Measurements from ENCODE around the gene MORN1. TPM values are rescaled to one million over a fixed set of nuclear protein-coding genes. Genes with fewer than 3 reads are reported as not detected.
A peak's percentile ranks its signal among the peaks of the same experiment; 100 is the strongest.

Gene MORN1
- total RNA-seq, 1 donor = 13.4 TPM

DNA sequence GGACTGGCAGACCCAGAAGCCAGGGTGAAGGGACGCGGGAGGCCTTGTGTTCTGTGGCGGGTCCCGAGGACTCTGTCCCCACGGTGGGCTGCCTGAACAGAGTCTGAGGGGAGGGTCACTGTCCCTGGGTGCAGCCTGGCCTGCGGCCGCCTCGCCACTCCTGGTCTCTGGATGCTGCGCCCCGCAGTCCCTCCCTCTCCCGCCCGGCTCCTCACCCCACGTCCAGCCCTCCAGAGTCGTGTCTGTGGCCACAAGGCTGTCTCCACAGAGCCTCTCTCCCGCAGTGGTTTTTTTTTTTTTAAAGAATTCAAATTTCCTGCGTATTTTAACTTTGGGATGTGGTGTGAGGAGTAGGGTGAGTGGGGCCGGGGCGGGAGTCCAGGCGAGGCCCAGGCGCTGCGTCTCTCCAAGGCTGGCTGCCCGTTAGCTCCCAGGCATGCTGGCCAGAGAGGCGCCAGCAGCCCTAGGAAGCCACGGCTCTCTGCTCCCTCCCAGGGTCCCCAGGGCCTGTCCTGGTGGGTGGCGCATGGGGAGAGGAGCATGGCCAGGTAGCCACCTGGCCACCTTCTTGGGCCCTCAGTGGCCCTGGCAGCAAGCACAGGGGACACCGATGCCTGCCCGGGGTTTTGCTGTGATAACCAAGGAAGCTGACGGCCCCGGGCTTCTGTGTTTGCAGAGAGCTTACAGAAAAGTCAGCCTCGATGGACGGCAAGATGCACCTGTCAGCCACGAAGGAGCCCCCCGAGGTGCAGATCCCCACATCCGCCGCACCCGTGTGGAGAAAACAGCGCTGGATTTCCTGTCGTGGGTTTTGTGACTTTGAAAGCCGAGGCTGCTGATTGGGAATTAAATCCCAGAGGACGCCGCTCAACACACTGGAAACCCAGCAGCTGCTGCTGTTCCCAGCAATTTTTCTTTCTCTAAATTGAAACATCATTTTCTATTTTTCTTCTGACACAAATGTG lies 72.8 kb downstream of the MORN1 start:
- Histone ChIP-seq H3K27me3 (ENCODE audit: insufficient read depth, low read length) (peaks cover 5% of the 10 kb centered on the region), H3K27ac (ENCODE audit: low read depth, low read length) (no peak overlapping the region), H3K4me1 (ENCODE audit: insufficient read depth, low read length) (peaks cover 32% of the 10 kb centered on the region), H3K36me3 (ENCODE audit: insufficient read depth, low read length) (no peaks in the 10 kb centered on the region), H4K20me1 (ENCODE audit: insufficient read depth, low read length) (no peaks in the 10 kb centered on the region), H3K9me3 (ENCODE audit: low read depth, low read length) (no peaks in the 10 kb centered on the region), H3K4me3 (ENCODE audit: insufficient read depth, low read length) (no peak overlapping the region), H2AFZ (ENCODE audit: low read length) (no peak overlapping the region), H3K79me2 (ENCODE audit: insufficient read depth, low read length) (no peaks in the 10 kb centered on the region), H3K4me2 (ENCODE audit: insufficient read depth, low read length) (no peak overlapping the region)
- no peak for TF ChIP-seq CTCF (IDR thresholded peaks at IDR 0.05; ENCODE audit: extremely low read depth, low read depth, low read length)
- no peak for DNase-seq (ENCODE audit: insufficient read length, low spot score, missing footprints)

- Histone ChIP-seq H3K4me1 (ENCODE audit: insufficient read depth, low read length) (peaks cover 27% of the 10 kb centered on the region), H3K79me2 (ENCODE audit: insufficient read depth, low read length) (no peaks in the 10 kb centered on the region), H3K36me3 (ENCODE audit: insufficient read depth, low read length) (no peaks in the 10 kb centered on the region), H3K27ac (ENCODE audit: low read depth, low read length) (peak overlapping the region; percentile 42), H3K4me3 (ENCODE audit: insufficient read depth, low read length) (no peak overlapping the region), H3K27me3 (ENCODE audit: insufficient read depth, low read length) (no peaks in the 10 kb centered on the region), H4K20me1 (ENCODE audit: insufficient read depth, low read length) (no peaks in the 10 kb centered on the region), H2AFZ (ENCODE audit: low read length) (no peak overlapping the region), H3K9me3 (ENCODE audit: low read depth, low read length) (no peaks in the 10 kb centered on the region), H3K4me2 (ENCODE audit: insufficient read depth, low read length) (no peak overlapping the region)
- TF ChIP-seq CTCF (IDR thresholded peaks at IDR 0.05; ENCODE audit: extremely low read depth, low read depth, low read length) = no peak
- no peak for DNase-seq (ENCODE audit: insufficient read length, low spot score, missing footprints)
These were observed 73.9 kb downstream of the MORN1 start for GRCh38 chr1:2317230-2318065.

DNA sequence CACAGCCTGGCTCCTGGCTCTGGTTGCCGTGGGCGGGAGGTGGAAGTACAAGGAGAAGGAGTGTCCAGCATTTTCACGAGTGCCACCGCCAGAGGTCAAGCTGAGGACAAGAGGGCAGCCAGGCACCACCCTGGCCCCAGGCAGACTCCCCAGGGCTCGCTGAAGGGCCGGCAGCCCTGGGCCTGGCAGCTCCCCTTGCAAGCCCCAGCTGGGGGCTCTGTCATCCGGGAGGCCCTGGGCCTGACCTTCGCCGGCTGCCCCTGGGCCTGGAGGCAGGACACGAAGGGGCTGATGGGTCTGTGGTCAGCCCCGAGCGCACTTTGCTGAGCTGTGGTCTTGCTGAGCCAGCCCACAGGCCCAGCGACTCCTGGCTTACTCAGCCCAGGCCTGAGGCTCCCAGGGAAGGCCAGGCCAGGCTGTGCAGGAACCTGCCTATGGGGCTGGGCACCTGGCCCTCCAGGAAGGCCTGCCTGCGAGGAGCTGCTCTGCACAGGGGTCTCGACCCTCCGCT lies 74.8 kb downstream of the MORN1 start:
- Histone ChIP-seq H2AFZ (ENCODE audit: low read length) (no peak overlapping the region), H3K9me3 (ENCODE audit: low read depth, low read length) (no peaks in the 10 kb centered on the region), H3K27me3 (ENCODE audit: insufficient read depth, low read length) (no peaks in the 10 kb centered on the region), H4K20me1 (ENCODE audit: insufficient read depth, low read length) (no peaks in the 10 kb centered on the region), H3K79me2 (ENCODE audit: insufficient read depth, low read length) (peaks cover 3% of the 10 kb centered on the region), H3K27ac (ENCODE audit: low read depth, low read length) (peak overlapping the region; percentile 42), H3K4me3 (ENCODE audit: insufficient read depth, low read length) (no peak overlapping the region), H3K36me3 (ENCODE audit: insufficient read depth, low read length) (no peaks in the 10 kb centered on the region), H3K4me1 (ENCODE audit: insufficient read depth, low read length) (peaks cover 22% of the 10 kb centered on the region), H3K4me2 (ENCODE audit: insufficient read depth, low read length) (no peak overlapping the region)
- peak; percentile 97 for DNase-seq (ENCODE audit: insufficient read length, low spot score, missing footprints)
- TF ChIP-seq CTCF (IDR thresholded peaks at IDR 0.05; ENCODE audit: extremely low read depth, low read depth, low read length) = no peak
